ENCODE data around the gene COPZ2.

DNA sequence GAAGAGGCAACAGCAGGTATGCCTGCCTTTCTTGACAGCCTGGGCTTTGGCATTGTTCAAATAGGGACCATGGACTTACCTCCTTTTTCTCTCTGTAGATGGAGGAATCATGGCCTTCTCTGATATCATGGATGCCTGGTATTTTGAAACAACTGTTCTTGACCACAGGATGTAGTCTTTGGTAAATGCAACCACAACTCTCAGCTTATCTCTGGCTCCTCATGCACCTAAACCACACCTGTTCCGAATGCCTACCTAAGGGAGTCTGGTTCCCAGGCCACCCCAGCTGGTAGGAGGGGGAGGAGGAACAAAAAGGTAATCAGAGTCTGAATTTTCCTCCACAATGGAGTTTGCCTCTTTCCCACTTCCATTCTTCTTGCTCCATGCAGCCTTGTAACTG is 47.9 kb downstream of the COPZ2 start:
- TF ChIP-seq, protein P1, sequence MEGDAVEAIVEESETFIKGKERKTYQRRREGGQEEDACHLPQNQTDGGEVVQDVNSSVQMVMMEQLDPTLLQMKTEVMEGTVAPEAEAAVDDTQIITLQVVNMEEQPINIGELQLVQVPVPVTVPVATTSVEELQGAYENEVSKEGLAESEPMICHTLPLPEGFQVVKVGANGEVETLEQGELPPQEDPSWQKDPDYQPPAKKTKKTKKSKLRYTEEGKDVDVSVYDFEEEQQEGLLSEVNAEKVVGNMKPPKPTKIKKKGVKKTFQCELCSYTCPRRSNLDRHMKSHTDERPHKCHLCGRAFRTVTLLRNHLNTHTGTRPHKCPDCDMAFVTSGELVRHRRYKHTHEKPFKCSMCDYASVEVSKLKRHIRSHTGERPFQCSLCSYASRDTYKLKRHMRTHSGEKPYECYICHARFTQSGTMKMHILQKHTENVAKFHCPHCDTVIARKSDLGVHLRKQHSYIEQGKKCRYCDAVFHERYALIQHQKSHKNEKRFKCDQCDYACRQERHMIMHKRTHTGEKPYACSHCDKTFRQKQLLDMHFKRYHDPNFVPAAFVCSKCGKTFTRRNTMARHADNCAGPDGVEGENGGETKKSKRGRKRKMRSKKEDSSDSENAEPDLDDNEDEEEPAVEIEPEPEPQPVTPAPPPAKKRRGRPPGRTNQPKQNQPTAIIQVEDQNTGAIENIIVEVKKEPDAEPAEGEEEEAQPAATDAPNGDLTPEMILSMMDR (conservative IDR thresholded peaks at IDR 0.05; ENCODE audit: low read depth, low read length), result no peak
- TF ChIP-seq EZH2 (IDR thresholded peaks at IDR 0.05; ENCODE audit: borderline replicate concordance, low read depth, low read length, poor library complexity, severe bottlenecking), result no peak
